Measurements from ENCODE around the gene MED13.
"Not testable (repeated sequence)": the region's sequence is repeated elsewhere in the genome, so short reads cannot be mapped to it uniquely, and the experiment has no call there.

MED13 gene

GRCh38 chr17:62089334-62089733 lies 24.3 kb upstream of the MED13 start:
- in situ Hi-C loops (cut with MboI; ENCODE audit: low sequenced_read_pairs), result no loop called here

DNA sequence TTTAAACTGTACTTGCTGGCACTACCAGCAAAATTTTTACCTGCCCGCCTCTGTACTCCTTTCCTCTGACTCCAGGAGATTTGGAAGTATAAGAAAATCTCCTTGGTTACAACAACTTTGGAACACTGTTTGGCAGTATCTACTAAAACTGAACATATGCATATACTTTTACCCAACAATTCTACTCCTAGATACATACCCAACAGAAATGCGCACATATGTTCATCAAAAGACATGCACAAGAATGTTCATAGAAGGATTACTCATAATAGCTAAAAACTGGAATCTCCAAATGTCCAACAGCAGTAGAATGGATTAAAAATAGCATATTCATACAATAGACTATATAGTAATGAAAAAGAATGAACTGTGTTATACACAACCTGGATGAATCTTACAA lies 21.7 kb upstream of the MED13 start:
- in situ Hi-C loops (cut with MboI; ENCODE audit: low sequenced_read_pairs), result no loop called here

DNA sequence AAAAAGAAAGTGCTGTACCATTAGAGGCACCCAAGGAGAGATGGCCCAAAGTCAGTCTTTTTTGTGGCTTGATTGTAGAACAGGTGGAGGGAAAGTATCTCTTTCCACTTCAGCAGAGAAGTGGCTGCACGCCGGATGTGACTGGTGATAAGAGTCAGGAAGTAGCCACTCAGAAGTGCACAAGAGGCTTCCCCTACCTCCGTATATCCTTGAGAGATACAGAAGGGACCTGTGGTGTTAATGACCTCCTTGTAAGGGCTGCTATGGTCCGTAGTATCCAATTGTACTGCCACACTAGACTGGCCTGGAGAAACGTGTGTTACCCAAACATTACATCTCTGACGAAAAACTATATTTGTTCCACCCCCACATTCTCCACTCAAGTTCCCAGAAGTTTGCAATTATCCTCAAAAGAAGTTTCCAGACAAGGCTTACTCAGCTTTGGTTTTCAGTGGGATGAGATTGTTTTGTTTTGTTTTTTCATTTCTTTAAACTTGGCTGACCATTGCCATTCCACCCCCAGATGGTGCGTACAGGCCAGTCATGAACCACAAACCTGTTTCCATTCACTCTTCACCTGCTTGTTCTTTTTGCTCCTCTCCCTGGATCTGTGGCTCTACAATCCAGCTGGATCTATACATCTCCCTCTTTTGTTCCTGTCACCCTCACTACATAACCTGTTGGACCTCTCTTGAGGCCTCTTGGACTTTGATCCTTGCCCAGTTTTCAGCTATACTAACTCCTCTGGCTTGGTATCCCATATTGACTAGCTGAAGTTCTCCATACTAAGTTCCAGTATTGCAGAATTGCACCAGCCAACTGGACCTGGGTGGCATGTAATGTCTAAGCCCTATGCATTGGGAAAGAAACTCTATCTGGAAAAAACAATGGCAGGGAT lies 20.7 kb upstream of the MED13 start:
- in situ Hi-C loops (cut with MboI; ENCODE audit: low sequenced_read_pairs), result no loop called here

- in situ Hi-C loops (cut with MboI; ENCODE audit: low sequenced_read_pairs), result no loop called here
Measured at GRCh38 chr17:62084585-62084984, 19.5 kb upstream of the MED13 start.

DNA sequence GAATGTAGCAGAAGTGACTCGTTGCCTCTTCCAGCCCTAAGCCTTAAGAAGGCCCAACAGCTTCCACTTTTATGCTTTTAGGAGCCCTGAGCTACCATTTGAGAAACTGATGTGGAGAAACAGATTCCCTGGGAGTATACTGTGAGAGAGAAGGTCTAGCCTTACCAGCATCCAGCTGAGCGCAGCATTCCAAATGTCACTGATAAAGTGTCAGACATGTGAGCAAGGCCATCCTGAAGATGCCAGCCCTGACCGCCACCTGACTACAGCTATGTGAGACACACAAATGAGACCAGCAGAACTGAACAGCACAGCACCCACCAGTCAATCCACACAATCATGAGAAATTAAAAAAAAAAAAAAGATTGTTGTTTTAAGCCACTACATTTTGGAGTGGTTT lies 18.6 kb upstream of the MED13 start:
- in situ Hi-C loops (cut with MboI; ENCODE audit: low sequenced_read_pairs), result no loop called here

DNA sequence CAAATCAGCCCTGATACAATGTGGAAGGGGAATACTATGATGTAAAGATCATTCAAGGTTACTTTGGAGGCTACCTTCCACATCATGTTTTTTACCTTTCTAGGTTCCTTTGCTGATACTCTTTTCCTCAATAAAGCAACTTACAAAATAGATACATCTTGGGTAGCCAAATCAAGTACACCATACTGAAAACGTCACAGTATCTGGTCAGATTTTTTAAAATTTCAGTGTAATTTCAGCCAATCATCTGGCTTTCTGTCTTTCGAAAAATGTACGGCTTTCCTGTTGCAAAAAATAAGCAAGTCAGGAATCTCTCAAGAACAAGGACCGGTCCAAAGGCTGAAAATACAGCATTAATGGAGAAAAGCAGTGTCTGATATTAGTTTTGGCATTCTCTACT lies 15.6 kb upstream of the MED13 start:
- in situ Hi-C loops (cut with MboI; ENCODE audit: low sequenced_read_pairs), result no loop called here

DNA sequence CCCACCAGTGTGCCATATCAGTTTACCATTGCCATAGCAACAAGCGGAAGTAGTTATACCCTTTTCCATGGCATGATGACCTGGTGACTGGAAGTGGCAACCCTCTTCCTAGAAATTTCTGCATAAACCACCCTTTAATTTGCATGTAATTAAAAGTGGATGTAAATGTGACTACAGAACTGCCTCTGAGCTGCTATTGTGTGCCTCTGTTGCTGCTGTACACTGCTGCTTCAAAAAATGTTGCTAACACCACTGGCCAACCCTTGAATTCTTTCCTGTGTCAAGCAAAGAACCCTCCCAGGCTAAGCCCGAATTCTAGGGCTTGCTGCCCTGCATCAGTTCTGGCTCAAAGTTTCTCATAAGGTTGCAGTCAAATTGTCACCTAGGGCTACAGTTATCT lies 12.9 kb upstream of the MED13 start:
- in situ Hi-C loops (cut with MboI; ENCODE audit: low sequenced_read_pairs), result no loop called here

DNA sequence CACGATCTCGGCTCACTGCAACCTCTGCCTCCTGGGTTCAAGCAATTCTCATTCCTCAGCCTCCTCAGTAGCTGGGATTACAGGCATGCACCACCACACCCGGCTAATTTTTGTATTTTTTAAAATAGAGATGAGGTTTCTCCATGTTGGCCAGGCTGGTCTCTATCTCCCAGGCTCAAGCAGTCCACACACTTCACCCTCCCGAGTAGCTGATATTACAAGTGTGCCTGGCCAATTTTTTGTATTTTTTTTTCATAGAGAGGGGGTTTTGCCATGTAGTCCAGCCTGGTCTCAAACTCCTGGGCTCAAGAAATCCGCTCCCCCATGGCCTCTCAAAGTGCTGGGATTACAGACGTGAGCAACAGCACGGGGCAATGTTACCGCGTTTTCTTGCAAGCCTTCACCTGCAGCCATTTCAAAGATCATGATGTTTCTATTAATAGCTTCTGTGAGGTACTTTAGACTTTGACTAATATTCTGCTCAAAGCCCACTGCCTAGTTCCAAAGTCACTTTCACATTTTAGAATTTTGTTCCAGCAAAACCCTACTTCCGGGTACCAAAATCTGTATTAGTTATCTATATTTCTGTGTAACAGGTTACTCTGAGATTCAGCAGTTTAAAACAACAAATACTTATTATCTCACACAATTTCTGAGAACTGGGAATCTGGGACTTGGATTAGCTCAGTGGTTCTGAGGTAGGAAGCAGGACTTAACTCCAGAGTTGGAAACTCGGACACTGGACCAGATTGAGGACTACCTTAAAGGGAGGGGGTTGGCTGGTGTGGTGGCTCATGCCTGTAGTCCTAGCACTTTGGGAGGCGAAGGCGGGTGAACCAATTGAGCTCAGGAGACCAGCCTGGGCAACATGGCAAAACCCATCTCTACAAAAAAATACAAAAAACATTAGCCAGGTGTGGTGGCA lies 12.0 kb upstream of the MED13 start:
- in situ Hi-C loops (cut with MboI; ENCODE audit: low sequenced_read_pairs), result no loop called here

DNA sequence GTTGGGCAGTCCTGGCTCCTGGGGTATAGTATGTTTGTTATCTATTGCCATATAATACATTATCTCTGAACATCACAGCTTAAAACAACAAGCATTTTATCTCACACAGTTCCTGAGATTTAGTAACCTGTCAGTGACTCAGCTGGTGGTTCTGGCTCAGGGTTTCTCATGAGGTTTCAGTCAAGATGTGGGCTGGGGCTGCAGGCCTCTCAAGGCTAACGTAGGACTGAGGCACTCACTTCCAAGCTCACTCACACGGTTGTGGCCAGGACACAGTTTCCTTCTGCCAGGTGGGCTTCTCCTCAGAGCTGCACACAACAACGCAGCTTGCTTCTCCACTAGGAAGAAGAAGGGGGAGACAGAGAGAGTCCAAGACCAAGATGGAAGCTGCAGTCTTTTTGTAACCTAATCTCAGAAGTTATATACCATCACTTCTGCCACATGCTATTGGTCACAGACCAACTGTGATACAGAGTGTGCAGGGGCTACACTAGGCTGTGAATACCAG lies 10.3 kb upstream of the MED13 start:
- in situ Hi-C loops (cut with MboI; ENCODE audit: low sequenced_read_pairs), result no loop called here

DNA sequence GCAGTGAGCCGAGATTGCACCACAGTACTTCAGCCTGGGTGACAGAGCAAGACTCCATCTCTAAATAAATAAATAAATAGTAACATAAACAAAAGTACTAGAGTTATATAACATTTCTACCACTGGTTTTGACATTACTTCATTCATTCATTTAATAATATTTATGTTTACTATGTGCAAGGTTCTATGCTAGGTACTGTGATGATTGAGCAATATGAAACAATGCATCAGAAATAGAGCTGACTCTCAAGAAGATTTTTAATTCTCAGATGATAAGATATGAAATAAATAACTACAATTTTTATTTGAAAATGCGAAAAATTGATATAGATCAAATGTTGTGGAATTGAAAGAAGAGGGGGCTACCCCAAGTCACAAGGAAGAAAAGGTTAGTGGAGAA lies 8.9 kb upstream of the MED13 start:
- in situ Hi-C loops (cut with MboI; ENCODE audit: low sequenced_read_pairs), result no loop called here

DNA sequence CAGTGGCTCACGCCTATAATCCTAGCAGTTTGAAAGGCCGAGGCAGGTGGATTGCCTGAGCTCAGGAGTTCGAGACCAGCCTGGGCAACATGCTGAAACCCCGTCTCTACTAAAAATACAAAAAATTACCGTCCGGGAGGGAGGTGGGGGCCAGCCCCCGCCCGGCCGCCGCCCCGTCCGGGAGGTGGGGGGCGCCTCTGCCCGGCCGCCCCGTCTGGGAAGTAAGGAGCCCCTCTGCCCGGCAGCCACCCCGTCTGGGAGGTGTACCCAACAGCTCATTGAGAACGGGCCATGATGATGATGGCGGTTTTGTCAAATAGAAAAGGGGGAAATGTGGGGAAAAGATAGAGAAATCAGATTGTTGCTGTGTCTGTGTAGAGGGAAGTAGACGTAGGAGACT lies 7.8 kb upstream of the MED13 start:
- in situ Hi-C loops (cut with MboI; ENCODE audit: low sequenced_read_pairs), result not testable (repeated sequence)

DNA sequence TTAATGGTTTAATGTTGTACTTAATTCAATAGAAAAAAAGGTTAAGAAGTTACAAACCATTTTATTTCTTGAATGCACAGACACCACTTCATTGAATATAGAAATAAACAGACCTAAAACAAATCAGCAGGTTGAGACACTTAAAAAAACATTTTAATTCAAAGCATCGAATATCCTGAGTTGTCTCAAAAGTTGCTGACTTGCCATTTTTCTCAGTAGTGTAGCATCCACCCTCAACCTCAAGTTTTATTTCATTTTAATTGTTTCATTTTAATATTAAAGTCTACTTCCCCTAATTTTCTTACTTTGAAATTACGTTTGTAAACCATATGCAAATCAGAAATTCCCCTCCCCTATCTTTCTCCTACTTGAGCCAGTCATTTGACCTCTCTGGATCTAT lies 5.8 kb upstream of the MED13 start:
- in situ Hi-C loops (cut with MboI; ENCODE audit: low sequenced_read_pairs), result no loop called here

GRCh38 chr17:62067165-62068145 lies 2.4 kb upstream of the MED13 start:
- in situ Hi-C loops (cut with MboI; ENCODE audit: low sequenced_read_pairs), result no loop called here

- in situ Hi-C loops (cut with MboI; ENCODE audit: low sequenced_read_pairs), result no loop called here
Measured at GRCh38 chr17:62065611-62066468, 762 bp upstream of the MED13 start.

DNA sequence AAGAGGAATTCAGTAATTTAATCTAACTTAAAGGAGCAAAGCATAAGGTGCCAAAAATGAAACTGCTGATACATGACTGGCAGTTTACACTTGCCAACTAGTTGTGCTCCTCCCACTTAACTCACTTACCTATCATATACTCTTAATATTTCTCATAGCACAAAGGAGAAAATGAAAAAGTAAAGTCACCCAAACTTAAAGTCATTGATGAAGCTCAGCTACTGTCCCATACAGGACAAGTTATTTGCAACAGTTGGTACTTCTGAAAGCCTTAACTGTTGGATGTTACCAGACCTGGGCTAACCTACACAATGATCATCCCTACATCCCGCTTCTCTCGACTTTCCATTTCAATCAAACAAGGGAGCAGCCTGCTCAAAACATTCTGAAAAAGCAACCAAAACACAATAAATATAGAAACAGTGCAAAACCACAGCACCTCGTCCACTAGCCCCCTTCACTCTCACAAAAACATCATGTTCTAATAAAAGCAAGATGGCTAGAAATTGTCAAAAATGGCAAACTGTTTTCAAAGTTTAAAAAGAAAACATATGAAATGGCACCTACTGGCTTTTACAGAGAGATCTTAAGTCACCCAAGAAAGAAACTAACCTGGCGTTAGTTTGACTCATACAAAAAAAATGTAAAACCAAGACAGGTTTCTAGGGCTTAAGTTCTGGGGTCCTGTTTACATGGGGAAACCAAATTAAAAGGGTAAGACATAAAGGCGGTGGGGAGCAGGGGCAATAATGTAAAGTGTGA lies 868 bp downstream of the MED13 start:
- in situ Hi-C loops (cut with MboI; ENCODE audit: low sequenced_read_pairs), result no loop called here

- in situ Hi-C loops (cut with MboI; ENCODE audit: low sequenced_read_pairs), result no loop called here
Measured at GRCh38 chr17:62062944-62063343, 2.1 kb downstream of the MED13 start.

- in situ Hi-C loops (cut with MboI; ENCODE audit: low sequenced_read_pairs), result no loop called here
Measured at GRCh38 chr17:62062302-62062701, 2.8 kb downstream of the MED13 start.

GRCh38 chr17:62059414-62059813 lies 5.7 kb downstream of the MED13 start:
- in situ Hi-C loops (cut with MboI; ENCODE audit: low sequenced_read_pairs), result no loop called here

DNA sequence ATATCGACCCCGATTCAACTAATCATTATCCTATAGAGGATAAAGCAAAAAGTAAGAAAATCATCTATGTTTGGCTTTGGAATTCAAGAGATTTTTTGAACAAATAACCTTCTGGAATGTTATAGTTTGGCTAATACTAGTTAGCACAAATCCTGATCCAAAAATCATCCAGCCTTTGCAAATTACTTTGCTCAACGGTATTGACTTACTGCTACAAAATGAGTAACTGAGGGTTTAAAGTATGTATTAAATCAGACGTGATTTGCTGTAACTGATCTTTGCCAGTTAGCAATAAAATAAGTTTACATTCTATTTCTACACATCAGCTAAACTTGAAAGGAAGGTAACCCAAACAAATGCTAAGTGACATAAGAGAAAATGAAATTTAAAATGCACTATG lies 6.5 kb downstream of the MED13 start:
- in situ Hi-C loops (cut with MboI; ENCODE audit: low sequenced_read_pairs), result no loop called here
